Skin epidermis (tissue), 12 donors: Measurements from ENCODE around the gene SKIDA1.

ENCODE experiments used
- H3K27ac ChIP-seq, 21 experiments: fragments of 200-600 bp; sonication (generic) in 11 of 21; one replicate each; pipeline ENCODE4 v1.5.0; 2020; ENCODE audit warnings: mild to moderate bottlenecking in 3 of 21, inconsistent platforms in 2 of 21, moderate library complexity in 2 of 21
- H3K4me3 ChIP-seq, 7 experiments: fragments of 200-600 bp; sonication (generic) in 2 of 7; one replicate each; pipeline ENCODE4 v1.5.0; 2020; ENCODE audit warnings: inconsistent platforms in 2 of 7, mild to moderate bottlenecking in 2 of 7, moderate library complexity in 1 of 7

SKIDA1 gene

GRCh38 chr10:21530168-21530567 is 4.7 kb upstream of the SKIDA1 start:
- Histone ChIP-seq H3K4me3 (no peak overlapping the region), H3K27ac (peak overlapping the region in 6 of 21 experiments; percentile 96 to 100 (median 98))

- Histone ChIP-seq H3K4me3 (peak overlapping the region in 1 of 7 experiments; percentile 74), H3K27ac (peak overlapping the region in 17 of 21 experiments; percentile 23 to 100 (median 98))
Measured at GRCh38 chr10:21529032-21529910, 3.8 kb upstream of the SKIDA1 start.

GRCh38 chr10:21528236-21529031 is 3.0 kb upstream of the SKIDA1 start:
- Histone ChIP-seq H3K27ac (peak overlapping the region in 20 of 21 experiments; percentile 94 to 100 (median 98)), H3K4me3 (peak overlapping the region in 6 of 7 experiments; percentile 52 to 74 (median 60))

- Histone ChIP-seq H3K27ac (peak overlapping the region; percentile 90 to 100 (median 98)), H3K4me3 (peak overlapping the region; percentile 52 to 74 (median 61))
Measured at GRCh38 chr10:21527598-21528235, 2.2 kb upstream of the SKIDA1 start.

GRCh38 chr10:21526860-21527597 is 1.5 kb upstream of the SKIDA1 start:
- peak overlapping the region; percentile 52 to 74 (median 61) for H3K4me3 ChIP-seq
- H3K27ac ChIP-seq = peak overlapping the region; percentile 90 to 100 (median 98)

- Histone ChIP-seq H3K4me3 (peak overlapping the region; percentile 52 to 74 (median 61)), H3K27ac (peak overlapping the region; percentile 90 to 100 (median 98))
Measured at GRCh38 chr10:21526188-21526859, 842 bp upstream of the SKIDA1 start.

- Histone ChIP-seq H3K27ac (peak overlapping the region; percentile 90 to 100 (median 98)), H3K4me3 (peak overlapping the region; percentile 52 to 74 (median 61))
Measured at GRCh38 chr10:21524526-21525366, 736 bp downstream of the SKIDA1 start.

GRCh38 chr10:21524131-21524525 is 1.4 kb downstream of the SKIDA1 start:
- H3K27ac ChIP-seq = peak overlapping the region in 20 of 21 experiments; percentile 94 to 100 (median 98)

GRCh38 chr10:21523557-21524008 is 1.9 kb downstream of the SKIDA1 start:
- H3K27ac ChIP-seq = peak overlapping the region in 16 of 21 experiments; percentile 5 to 100 (median 98)
- no peak overlapping the region for H3K4me3 ChIP-seq

More at GRCh38 chr10:21524131-21524525, 1.4 kb downstream of the SKIDA1 start:
- H3K4me3 ChIP-seq = peak overlapping the region in 3 of 7 experiments; percentile 57 to 74 (median 65)

GRCh38 chr10:21522631-21523406 is 2.7 kb downstream of the SKIDA1 start:
- Histone ChIP-seq H3K4me3 (no peak overlapping the region), H3K27ac (peak overlapping the region in 13 of 21 experiments; percentile 5 to 100 (median 97))

- peak overlapping the region in 6 of 21 experiments; percentile 29 to 96 (median 72) for H3K27ac ChIP-seq
- H3K4me3 ChIP-seq = no peak overlapping the region
Measured at GRCh38 chr10:21521751-21522533, 3.5 kb downstream of the SKIDA1 start.

GRCh38 chr10:21520949-21521348 is 4.5 kb downstream of the SKIDA1 start:
- H3K4me3 ChIP-seq = no peak overlapping the region
- H3K27ac ChIP-seq = peak overlapping the region in 15 of 21 experiments; percentile 52 to 92 (median 73)

GRCh38 chr10:21520509-21520908 is 5.0 kb downstream of the SKIDA1 start:
- H3K4me3 ChIP-seq = peak overlapping the region in 6 of 7 experiments; percentile 46 to 65 (median 57)
- H3K27ac ChIP-seq = peak overlapping the region in 20 of 21 experiments; percentile 35 to 92 (median 72)

GRCh38 chr10:21519941-21520436 is 5.5 kb downstream of the SKIDA1 start:
- Histone ChIP-seq H3K4me3 (peak overlapping the region; percentile 46 to 65 (median 56)), H3K27ac (peak overlapping the region in 20 of 21 experiments; percentile 35 to 92 (median 72))

GRCh38 chr10:21519397-21519933 is 6.0 kb downstream of the SKIDA1 start:
- peak overlapping the region; percentile 46 to 65 (median 56) for H3K4me3 ChIP-seq
- H3K27ac ChIP-seq = peak overlapping the region in 20 of 21 experiments; percentile 35 to 92 (median 72)
